ENCODE results near the gene CLDN22.

- TF ChIP-seq CTCF (conservative IDR thresholded peaks at IDR 0.05; ENCODE audit: low read depth, low read length) (no peak), EZH2 (IDR thresholded peaks at IDR 0.05; ENCODE audit: borderline replicate concordance, low read depth, low read length, poor library complexity, severe bottlenecking) (no peak)
Observed at GRCh38 chr4:183287309-183287659, 32.8 kb downstream of the CLDN22 start.
